Activated T-cell treated with anti-CD3 and anti-CD28 coated beads, Interleukin-2, amount 50 U/mL, for 72 hours (primary cell): ENCODE data around the gene FBXO21. TPM values are rescaled to one million over a fixed set of nuclear protein-coding genes. Genes with fewer than 3 reads are reported as not detected.
A peak's percentile ranks its signal among the peaks of the same experiment; 100 is the strongest.

Source experiments
- ATAC-seq, 2 donors: fragments of 150-1000 bp; cut with Tn5 transposase; replicated peaks in 1 of 2; 2 replicates each; pipeline ENCODE4 v1.10.0; 2021; ENCODE audit warnings: moderate library complexity in 2 of 2, mild to moderate bottlenecking in 1 of 2
- DNase-seq, 2 donors: peaks; one replicate each; pipeline ENCODE4 v3.0.0; 2021 to 2022; ENCODE audit warnings: mixed read lengths in 1 of 2
- H3K27ac Mint-ChIP-seq: one replicate; pipeline ENCODE4 v1.8.0; 2022; ENCODE audit warnings: mild to moderate bottlenecking, moderate library complexity, mixed read lengths
- H3K27me3 Mint-ChIP-seq: one replicate; pipeline ENCODE4 v1.8.0; 2022; ENCODE audit warnings: low read depth, mixed read lengths
- H3K36me3 Mint-ChIP-seq, 2 donors: one replicate each; pipeline ENCODE4 v1.8.0; 2022; ENCODE audit warnings: mixed read lengths in 2 of 2, mild to moderate bottlenecking in 1 of 2; ENCODE audit not compliant: insufficient read depth in 2 of 2
- H3K4me1 Mint-ChIP-seq: one replicate; pipeline ENCODE4 v1.8.0; 2022; ENCODE audit warnings: low read depth, mixed read lengths
- H3K4me3 Mint-ChIP-seq, 2 donors: one replicate each; pipeline ENCODE4 v1.8.0; 2022; ENCODE audit warnings: mild to moderate bottlenecking in 2 of 2, mixed read lengths in 2 of 2, moderate library complexity in 2 of 2
- H3K9me3 Mint-ChIP-seq, 2 donors: one replicate each; pipeline ENCODE4 v1.8.0; 2022; ENCODE audit warnings: mixed read lengths in 2 of 2
- total RNA-seq, 2 donors: library from RNA; stranded (reverse); gene quantifications; one replicate each; pipeline ENCODE4 v1.2.3, GENCODE V29; 2022

FBXO21 gene
- total RNA-seq, 2 donors from 2014 or later, result 17.2 to 24.7 TPM

GRCh38 chr12:117139025-117139717 lies 51.1 kb downstream of the FBXO21 start:
- H3K27ac Mint-ChIP-seq, result no peak overlapping the region
- DNase-seq (no peak), ATAC-seq (no peak)
- no peaks in the 10 kb centered on the region for H3K27me3 Mint-ChIP-seq
- H3K4me1 Mint-ChIP-seq, result peaks cover 30% of the 10 kb centered on the region
- H3K4me3 Mint-ChIP-seq, result no peak overlapping the region
- peaks cover 0 to 7% of the 10 kb centered on the region in 2 donors for H3K36me3 Mint-ChIP-seq
- no peaks in the 10 kb centered on the region for H3K9me3 Mint-ChIP-seq

- Mint-ChIP-seq H3K9me3 (no peaks in the 10 kb centered on the region), H3K27ac (peak overlapping the region; percentile 79)
- ATAC-seq, result no peak
These were observed 55.5 kb downstream of the FBXO21 start for GRCh38 chr12:117134721-117135120.

GRCh38 chr12:117134059-117134458 lies 56.2 kb downstream of the FBXO21 start:
- peak overlapping the region; percentile 94 for H3K27ac Mint-ChIP-seq
- no peaks in the 10 kb centered on the region for H3K36me3 Mint-ChIP-seq
- peaks cover 25% of the 10 kb centered on the region for H3K4me1 Mint-ChIP-seq
- peak overlapping the region; percentile 30 to 84 for H3K4me3 Mint-ChIP-seq
- ATAC-seq (peak; percentile 87 to 94), DNase-seq (peak; percentile 71 to 73)
- no peaks in the 10 kb centered on the region for H3K9me3 Mint-ChIP-seq
- H3K27me3 Mint-ChIP-seq, result no peaks in the 10 kb centered on the region

More at GRCh38 chr12:117134721-117135120, 55.5 kb downstream of the FBXO21 start:
- Mint-ChIP-seq H3K4me1 (peaks cover 25% of the 10 kb centered on the region), H3K36me3 (no peaks in the 10 kb centered on the region), H3K4me3 (peak overlapping the region in 1 of 2 donors; percentile 40), H3K27me3 (no peaks in the 10 kb centered on the region)
- DNase-seq, result no peak

- Mint-ChIP-seq H3K9me3 (peaks cover 8 to 12% of the 10 kb centered on the region in 2 donors), H3K27ac (no peak overlapping the region), H3K27me3 (no peaks in the 10 kb centered on the region), H3K4me1 (peaks cover 24% of the 10 kb centered on the region), H3K4me3 (no peak overlapping the region), H3K36me3 (peaks cover 0 to 6% of the 10 kb centered on the region in 2 donors)
- no peak for DNase-seq
- no peak for ATAC-seq
These were observed 59.5 kb downstream of the FBXO21 start for GRCh38 chr12:117130801-117131200.

GRCh38 chr12:117129391-117129790 lies 60.9 kb downstream of the FBXO21 start:
- DNase-seq, result no peak
- Mint-ChIP-seq H3K4me1 (peaks cover 28% of the 10 kb centered on the region), H3K27ac (no peak overlapping the region), H3K36me3 (peaks cover 0 to 6% of the 10 kb centered on the region in 2 donors), H3K4me3 (no peak overlapping the region), H3K9me3 (peaks cover 8 to 12% of the 10 kb centered on the region in 2 donors), H3K27me3 (no peaks in the 10 kb centered on the region)
- no peak for ATAC-seq

- H3K4me1 Mint-ChIP-seq, result peaks cover 27% of the 10 kb centered on the region
- H3K9me3 Mint-ChIP-seq, result peaks cover 8 to 12% of the 10 kb centered on the region in 2 donors
- DNase-seq (no peak), ATAC-seq (no peak)
- H3K27ac Mint-ChIP-seq, result no peak overlapping the region
- no peaks in the 10 kb centered on the region for H3K27me3 Mint-ChIP-seq
- H3K4me3 Mint-ChIP-seq, result no peak overlapping the region
- peaks cover 0 to 6% of the 10 kb centered on the region in 2 donors for H3K36me3 Mint-ChIP-seq
These were observed 62.1 kb downstream of the FBXO21 start for GRCh38 chr12:117127933-117128823.

- Mint-ChIP-seq H3K36me3 (peaks cover 0 to 6% of the 10 kb centered on the region in 2 donors), H3K4me3 (no peak overlapping the region), H3K9me3 (peaks cover 8 to 12% of the 10 kb centered on the region in 2 donors), H3K4me1 (peaks cover 27% of the 10 kb centered on the region), H3K27ac (no peak overlapping the region), H3K27me3 (no peaks in the 10 kb centered on the region)
- DNase-seq (no peak), ATAC-seq (peak; percentile 13 to 32)
These were observed 63.9 kb downstream of the FBXO21 start for GRCh38 chr12:117126335-117126734.

- Mint-ChIP-seq H3K4me3 (no peak overlapping the region), H3K27ac (no peak overlapping the region)
These were observed 64.5 kb downstream of the FBXO21 start for GRCh38 chr12:117125767-117126166.

GRCh38 chr12:117125272-117125613 lies 65.0 kb downstream of the FBXO21 start:
- Mint-ChIP-seq H3K27ac (no peak overlapping the region), H3K36me3 (peaks cover 0 to 6% of the 10 kb centered on the region in 2 donors), H3K9me3 (peaks cover 8 to 12% of the 10 kb centered on the region in 2 donors), H3K4me3 (peak overlapping the region in 1 of 2 donors; percentile 12), H3K27me3 (no peaks in the 10 kb centered on the region), H3K4me1 (peaks cover 27% of the 10 kb centered on the region)
- ATAC-seq, result peak; percentile 38 to 65
- DNase-seq, result no peak

More at GRCh38 chr12:117125767-117126166, 64.5 kb downstream of the FBXO21 start:
- H3K27me3 Mint-ChIP-seq, result no peaks in the 10 kb centered on the region
- H3K4me1 Mint-ChIP-seq, result peaks cover 27% of the 10 kb centered on the region
- H3K36me3 Mint-ChIP-seq, result peaks cover 0 to 6% of the 10 kb centered on the region in 2 donors
- ATAC-seq (no peak), DNase-seq (no peak)
- H3K9me3 Mint-ChIP-seq, result peaks cover 8 to 12% of the 10 kb centered on the region in 2 donors

- H3K27me3 Mint-ChIP-seq, result no peaks in the 10 kb centered on the region
- ATAC-seq (no peak), DNase-seq (no peak)
- H3K27ac Mint-ChIP-seq, result no peak overlapping the region
- peaks cover 8 to 12% of the 10 kb centered on the region in 2 donors for H3K9me3 Mint-ChIP-seq
- H3K4me3 Mint-ChIP-seq, result peak overlapping the region in 1 of 2 donors; percentile 16
- H3K4me1 Mint-ChIP-seq, result peaks cover 27% of the 10 kb centered on the region
- H3K36me3 Mint-ChIP-seq, result peaks cover 0 to 6% of the 10 kb centered on the region in 2 donors
These were observed 65.6 kb downstream of the FBXO21 start for GRCh38 chr12:117124421-117125271.

- ATAC-seq (no peak), DNase-seq (no peak)
- peaks cover 0 to 2% of the 10 kb centered on the region in 2 donors for H3K9me3 Mint-ChIP-seq
- H3K36me3 Mint-ChIP-seq, result no peaks in the 10 kb centered on the region
- H3K4me1 Mint-ChIP-seq, result peaks cover 27% of the 10 kb centered on the region
- H3K27ac Mint-ChIP-seq, result no peak overlapping the region
- no peaks in the 10 kb centered on the region for H3K27me3 Mint-ChIP-seq
- H3K4me3 Mint-ChIP-seq, result no peak overlapping the region
These were observed 68.8 kb downstream of the FBXO21 start for GRCh38 chr12:117121441-117121840.

- H3K36me3 Mint-ChIP-seq, result no peaks in the 10 kb centered on the region
- no peak for ATAC-seq
These were observed 69.5 kb downstream of the FBXO21 start for GRCh38 chr12:117120787-117121186.

More at GRCh38 chr12:117120787-117121186, 69.5 kb downstream of the FBXO21 start:
- H3K4me1 Mint-ChIP-seq, result peaks cover 24% of the 10 kb centered on the region
- DNase-seq, result no peak
- no peaks in the 10 kb centered on the region for H3K27me3 Mint-ChIP-seq
- no peak overlapping the region for H3K4me3 Mint-ChIP-seq
- no peak overlapping the region for H3K27ac Mint-ChIP-seq
- H3K9me3 Mint-ChIP-seq, result no peaks in the 10 kb centered on the region
